Gastroesophageal sphincter (tissue), 3 donors: ENCODE measurements around the gene GPATCH8.

Experiments used
- EP300 ChIP-seq: sonication (generic); formaldehyde crosslinking; IDR thresholded peaks from one replicate; pipeline ENCODE4 v1.6.1; 2017; ENCODE audit warnings: antibody characterized with exemption, mild to moderate bottlenecking
- POLR2A ChIP-seq, 2 donors: fragments of 450-650 bp; IDR thresholded peaks; one replicate each; pipeline ENCODE4 v1.6.1; 2017; ENCODE audit warnings: antibody characterized with exemption in 2 of 2, mild to moderate bottlenecking in 2 of 2, moderate library complexity in 1 of 2
- POLR2AphosphoS5 ChIP-seq: sonication (generic); formaldehyde crosslinking; IDR thresholded peaks from one replicate; pipeline ENCODE4 v1.6.1; 2017; ENCODE audit warnings: antibody characterized with exemption
- TF ChIP-seq, protein P1 (sequence below), 4 experiments: fragments of 200-600 bp in 2 of 4; fragments of 450-650 bp in 2 of 4; sonication (generic) in 1 of 4; IDR thresholded peaks; one replicate each; pipeline ENCODE4 v1.5.1; 2017 to 2019; ENCODE audit warnings: antibody characterized with exemption in 4 of 4, mild to moderate bottlenecking in 2 of 4, moderate library complexity in 2 of 4

DNA sequence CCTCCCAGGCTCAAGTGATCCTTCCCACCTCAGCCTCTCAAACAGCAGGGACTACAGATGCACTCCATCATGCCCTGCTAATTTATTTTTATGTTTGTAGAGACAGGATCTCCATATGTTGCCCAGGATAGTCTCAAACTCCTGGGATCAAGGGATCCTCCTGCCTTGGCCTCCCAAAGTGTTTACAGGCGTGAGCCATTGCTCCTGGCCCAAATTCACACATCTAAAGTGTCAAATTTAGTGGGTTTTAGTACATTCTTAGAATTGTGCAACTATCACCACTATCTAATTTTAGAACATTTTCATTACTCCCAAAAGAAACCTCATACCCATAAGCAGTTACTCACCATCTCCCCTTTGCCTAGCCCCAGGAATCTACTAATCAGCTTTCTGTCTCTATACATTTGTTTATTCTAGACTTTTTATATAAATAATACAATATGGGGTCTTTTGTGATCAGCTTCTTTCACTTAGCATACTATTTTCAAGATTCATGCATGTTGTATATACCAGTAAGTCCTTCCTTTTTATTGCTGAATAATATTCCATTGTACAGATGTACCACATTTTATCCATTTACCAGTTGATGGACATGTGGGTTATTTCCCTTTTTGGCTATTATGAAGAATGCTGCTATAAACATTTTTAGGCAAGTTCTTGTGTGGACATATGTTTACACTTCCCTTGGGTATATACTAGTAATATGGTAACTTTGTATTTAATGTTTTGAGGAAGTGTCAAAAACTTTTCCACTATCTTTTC is 88.6 kb downstream of the GPATCH8 start:
- TF ChIP-seq, protein P1, sequence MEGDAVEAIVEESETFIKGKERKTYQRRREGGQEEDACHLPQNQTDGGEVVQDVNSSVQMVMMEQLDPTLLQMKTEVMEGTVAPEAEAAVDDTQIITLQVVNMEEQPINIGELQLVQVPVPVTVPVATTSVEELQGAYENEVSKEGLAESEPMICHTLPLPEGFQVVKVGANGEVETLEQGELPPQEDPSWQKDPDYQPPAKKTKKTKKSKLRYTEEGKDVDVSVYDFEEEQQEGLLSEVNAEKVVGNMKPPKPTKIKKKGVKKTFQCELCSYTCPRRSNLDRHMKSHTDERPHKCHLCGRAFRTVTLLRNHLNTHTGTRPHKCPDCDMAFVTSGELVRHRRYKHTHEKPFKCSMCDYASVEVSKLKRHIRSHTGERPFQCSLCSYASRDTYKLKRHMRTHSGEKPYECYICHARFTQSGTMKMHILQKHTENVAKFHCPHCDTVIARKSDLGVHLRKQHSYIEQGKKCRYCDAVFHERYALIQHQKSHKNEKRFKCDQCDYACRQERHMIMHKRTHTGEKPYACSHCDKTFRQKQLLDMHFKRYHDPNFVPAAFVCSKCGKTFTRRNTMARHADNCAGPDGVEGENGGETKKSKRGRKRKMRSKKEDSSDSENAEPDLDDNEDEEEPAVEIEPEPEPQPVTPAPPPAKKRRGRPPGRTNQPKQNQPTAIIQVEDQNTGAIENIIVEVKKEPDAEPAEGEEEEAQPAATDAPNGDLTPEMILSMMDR (IDR thresholded peaks at IDR 0.05), result no peak
- TF ChIP-seq POLR2AphosphoS5 (no peak), POLR2A (IDR thresholded peaks at IDR 0.05) (no peak), EP300 (no peak)
